OCI-LY1 (cell line): ENCODE measurements around the gene ARMC6.
"Not testable (repeated sequence)": the region's sequence is repeated elsewhere in the genome, so short reads cannot be mapped to it uniquely, and the experiment has no call there.

Experiments used
- H2AFZ ChIP-seq: fragments of 200-600 bp; sonication (generic), shearing (Covaris generic); 2 replicates; pipeline ENCODE4 v1.6.0; 2014; ENCODE audit warnings: antibody characterized with exemption, mild to moderate bottlenecking, low read length
- H3F3A ChIP-seq: fragments of 200-600 bp; sonication (generic), shearing (Covaris generic); 2 replicates; pipeline ENCODE4 v1.6.0; 2014; ENCODE audit warnings: mild to moderate bottlenecking, antibody characterized with exemption, low read length, moderate library complexity; ENCODE audit not compliant: insufficient read depth
- H3K27ac ChIP-seq: fragments of 200-600 bp; sonication (generic); 2 replicates; pipeline ENCODE4 v1.5.1; 2014; ENCODE audit warnings: low read length, mixed run types, mild to moderate bottlenecking, low read depth; ENCODE audit not compliant: poor library complexity, severe bottlenecking
- H3K27me3 ChIP-seq: fragments of 200-600 bp; sonication (generic); 2 replicates; pipeline ENCODE4 v1.6.0; 2014; ENCODE audit warnings: antibody characterized with exemption, mild to moderate bottlenecking, low read length, moderate library complexity; ENCODE audit not compliant: insufficient read depth
- H3K36me3 ChIP-seq: fragments of 200-600 bp; sonication (generic); 2 replicates; pipeline ENCODE4 v1.6.1; 2014; ENCODE audit warnings: mild to moderate bottlenecking, antibody characterized with exemption, low read length, moderate library complexity, mixed read lengths; ENCODE audit not compliant: insufficient read depth
- H3K4me1 ChIP-seq: fragments of 200-600 bp; sonication (generic); 2 replicates; pipeline ENCODE4 v1.5.1; 2014; ENCODE audit warnings: mild to moderate bottlenecking, low read length, moderate library complexity; ENCODE audit not compliant: insufficient read depth, severe bottlenecking
- H3K4me2 ChIP-seq: fragments of 200-600 bp; sonication (generic), shearing (Covaris generic); 2 replicates; pipeline ENCODE4 v1.6.1; 2014; ENCODE audit warnings: low read length
- H3K4me3 ChIP-seq: fragments of 200-600 bp; sonication (generic); 2 replicates; pipeline ENCODE4 v1.5.1; 2014; ENCODE audit warnings: low read length, low read depth, mild to moderate bottlenecking, mixed read lengths; ENCODE audit not compliant: poor library complexity, severe bottlenecking
- H3K79me2 ChIP-seq: fragments of 200-600 bp; shearing (Covaris generic); 2 replicates; pipeline ENCODE4 v1.6.1; 2016; ENCODE audit warnings: mixed run types, low read length, mixed read lengths; ENCODE audit not compliant: insufficient read depth
- H3K9ac ChIP-seq: fragments of 200-600 bp; sonication (generic), shearing (Covaris generic); 2 replicates; pipeline ENCODE4 v1.6.1; 2014; ENCODE audit warnings: mild to moderate bottlenecking, low read length, mixed read lengths
- H3K9me2 ChIP-seq: fragments of 200-600 bp; sonication (generic), shearing (Covaris generic); 2 replicates; pipeline ENCODE4 v1.6.1; 2014; ENCODE audit warnings: low read depth, mild to moderate bottlenecking, low read length, mixed read lengths
- H3K9me3 ChIP-seq: fragments of 200-600 bp; shearing (Covaris generic); 2 replicates; pipeline ENCODE4 v1.6.1; 2014; ENCODE audit warnings: low read length, mixed read lengths
- H4K20me1 ChIP-seq: fragments of 200-600 bp; sonication (generic), shearing (Covaris generic); 2 replicates; pipeline ENCODE4 v1.6.0; 2016; ENCODE audit warnings: mild to moderate bottlenecking, low read length; ENCODE audit not compliant: insufficient read depth
- EZH2 ChIP-seq: fragments of 200-600 bp; sonication (generic), shearing (Covaris generic); IDR thresholded peaks from 2 replicates; pipeline ENCODE4 v1.8.0; 2017; ENCODE audit warnings: borderline replicate concordance, mixed run types, mild to moderate bottlenecking, antibody characterized with exemption, low read length, moderate library complexity, mixed read lengths
- TF ChIP-seq, protein P1 (sequence below): fragments of 200-600 bp; sonication (generic), shearing (Covaris generic); IDR thresholded peaks from 2 replicates; pipeline ENCODE4 v1.5.1; 2017; ENCODE audit warnings: mild to moderate bottlenecking, antibody characterized with exemption, low read length, moderate library complexity, mixed read lengths

The ARMC6 gene

DNA sequence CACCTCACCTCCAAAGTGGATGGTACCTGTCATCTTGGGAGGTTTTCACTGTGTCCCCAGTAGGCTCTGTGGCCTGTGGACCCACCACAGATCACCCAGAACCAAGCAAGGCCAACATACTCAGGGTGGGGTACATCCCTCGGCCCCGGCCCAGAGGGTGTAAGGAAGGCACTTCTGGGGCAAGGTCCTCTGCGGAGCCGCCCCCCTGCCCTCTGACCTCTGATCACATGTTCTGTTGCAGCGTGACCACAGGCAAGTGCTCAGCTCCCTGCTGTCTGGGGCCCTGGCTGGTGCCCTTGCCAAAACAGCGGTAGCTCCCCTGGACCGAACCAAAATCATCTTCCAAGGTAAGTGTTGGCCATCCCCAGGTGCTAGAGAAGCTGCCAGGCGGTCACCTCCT lies 68.1 kb downstream of the ARMC6 start:
- H3K4me3 ChIP-seq: no peak overlapping the region
- no peaks in the 10 kb centered on the region for H3K9me2 ChIP-seq
- H3K79me2 ChIP-seq: no peaks in the 10 kb centered on the region
- no peaks in the 10 kb centered on the region for H3K4me1 ChIP-seq
- H3K27me3 ChIP-seq: no peaks in the 10 kb centered on the region
- H2AFZ ChIP-seq: no peak overlapping the region
- H3K9me3 ChIP-seq: no peaks in the 10 kb centered on the region
- no peak overlapping the region for H3K4me2 ChIP-seq
- no peaks in the 10 kb centered on the region; the same call in 1 of the 2 replicates for H3K36me3 ChIP-seq
- no peak overlapping the region for H3K9ac ChIP-seq
- no peak for TF ChIP-seq EZH2
- TF ChIP-seq, protein P1, sequence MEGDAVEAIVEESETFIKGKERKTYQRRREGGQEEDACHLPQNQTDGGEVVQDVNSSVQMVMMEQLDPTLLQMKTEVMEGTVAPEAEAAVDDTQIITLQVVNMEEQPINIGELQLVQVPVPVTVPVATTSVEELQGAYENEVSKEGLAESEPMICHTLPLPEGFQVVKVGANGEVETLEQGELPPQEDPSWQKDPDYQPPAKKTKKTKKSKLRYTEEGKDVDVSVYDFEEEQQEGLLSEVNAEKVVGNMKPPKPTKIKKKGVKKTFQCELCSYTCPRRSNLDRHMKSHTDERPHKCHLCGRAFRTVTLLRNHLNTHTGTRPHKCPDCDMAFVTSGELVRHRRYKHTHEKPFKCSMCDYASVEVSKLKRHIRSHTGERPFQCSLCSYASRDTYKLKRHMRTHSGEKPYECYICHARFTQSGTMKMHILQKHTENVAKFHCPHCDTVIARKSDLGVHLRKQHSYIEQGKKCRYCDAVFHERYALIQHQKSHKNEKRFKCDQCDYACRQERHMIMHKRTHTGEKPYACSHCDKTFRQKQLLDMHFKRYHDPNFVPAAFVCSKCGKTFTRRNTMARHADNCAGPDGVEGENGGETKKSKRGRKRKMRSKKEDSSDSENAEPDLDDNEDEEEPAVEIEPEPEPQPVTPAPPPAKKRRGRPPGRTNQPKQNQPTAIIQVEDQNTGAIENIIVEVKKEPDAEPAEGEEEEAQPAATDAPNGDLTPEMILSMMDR: no peak
- no peaks in the 10 kb centered on the region for H4K20me1 ChIP-seq
- no peaks in the 10 kb centered on the region for H3F3A ChIP-seq
- H3K27ac ChIP-seq: no peak overlapping the region

DNA sequence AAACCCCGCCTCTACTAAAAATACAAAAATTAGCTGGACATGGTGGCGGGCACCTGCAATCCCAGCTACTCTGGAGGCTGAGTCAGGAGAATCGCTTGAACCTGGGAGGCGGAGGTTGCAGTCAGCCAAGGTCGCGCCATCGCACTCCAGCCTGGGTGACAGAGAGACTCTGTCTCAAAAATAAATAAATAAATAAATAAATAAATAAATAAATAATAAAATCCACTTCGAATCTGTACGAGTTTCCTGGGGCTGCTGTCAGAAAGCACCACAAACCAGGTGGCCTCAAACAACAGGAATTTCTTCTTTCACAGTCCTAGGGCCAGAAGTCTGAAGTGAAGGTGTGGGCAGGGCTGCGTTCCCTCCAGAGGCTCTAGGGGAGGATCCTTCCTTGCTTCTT lies 69.2 kb downstream of the ARMC6 start:
- H3K4me1 ChIP-seq, H3K9ac ChIP-seq, H4K20me1 ChIP-seq, H3K9me3 ChIP-seq, H3K9me2 ChIP-seq, H2AFZ ChIP-seq, H3K4me2 ChIP-seq, H3K27me3 ChIP-seq, H3K36me3 ChIP-seq, H3F3A ChIP-seq, H3K27ac ChIP-seq, H3K79me2 ChIP-seq, H3K4me3 ChIP-seq: not testable (repeated sequence)

DNA sequence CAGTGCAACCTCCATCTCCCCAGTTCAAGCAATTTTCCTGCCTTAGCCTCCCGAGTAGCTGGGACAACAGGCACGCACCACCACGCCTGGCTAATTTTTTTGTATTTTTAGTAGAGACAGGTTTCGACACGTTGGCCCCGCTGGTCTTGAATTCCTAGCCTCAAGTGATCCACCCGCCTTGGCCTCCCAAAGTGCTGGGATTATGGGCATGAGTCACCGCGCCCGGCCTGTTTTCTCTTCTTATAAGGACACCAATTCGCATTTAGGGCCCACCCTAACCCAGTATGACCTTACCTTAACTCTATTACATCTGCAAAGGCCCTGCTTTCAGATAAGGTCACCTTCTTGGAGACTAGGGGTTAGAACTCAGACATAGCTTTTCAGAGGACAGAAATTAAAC lies 69.8 kb downstream of the ARMC6 start:
- H2AFZ ChIP-seq: no peak overlapping the region
- no peaks in the 10 kb centered on the region for H4K20me1 ChIP-seq
- no peak for TF ChIP-seq EZH2
- TF ChIP-seq, protein P1: no peak
- H3K27ac ChIP-seq: no peak overlapping the region
- no peaks in the 10 kb centered on the region for H3K9me2 ChIP-seq
- H3K4me1 ChIP-seq: no peaks in the 10 kb centered on the region
- H3K36me3 ChIP-seq: no peaks in the 10 kb centered on the region; the same call in 1 of the 2 replicates
- H3K27me3 ChIP-seq: no peaks in the 10 kb centered on the region
- no peak overlapping the region for H3K9ac ChIP-seq
- no peaks in the 10 kb centered on the region for H3K79me2 ChIP-seq
- no peaks in the 10 kb centered on the region for H3K9me3 ChIP-seq
- no peak overlapping the region for H3K4me3 ChIP-seq
- no peaks in the 10 kb centered on the region for H3F3A ChIP-seq
- no peak overlapping the region for H3K4me2 ChIP-seq

DNA sequence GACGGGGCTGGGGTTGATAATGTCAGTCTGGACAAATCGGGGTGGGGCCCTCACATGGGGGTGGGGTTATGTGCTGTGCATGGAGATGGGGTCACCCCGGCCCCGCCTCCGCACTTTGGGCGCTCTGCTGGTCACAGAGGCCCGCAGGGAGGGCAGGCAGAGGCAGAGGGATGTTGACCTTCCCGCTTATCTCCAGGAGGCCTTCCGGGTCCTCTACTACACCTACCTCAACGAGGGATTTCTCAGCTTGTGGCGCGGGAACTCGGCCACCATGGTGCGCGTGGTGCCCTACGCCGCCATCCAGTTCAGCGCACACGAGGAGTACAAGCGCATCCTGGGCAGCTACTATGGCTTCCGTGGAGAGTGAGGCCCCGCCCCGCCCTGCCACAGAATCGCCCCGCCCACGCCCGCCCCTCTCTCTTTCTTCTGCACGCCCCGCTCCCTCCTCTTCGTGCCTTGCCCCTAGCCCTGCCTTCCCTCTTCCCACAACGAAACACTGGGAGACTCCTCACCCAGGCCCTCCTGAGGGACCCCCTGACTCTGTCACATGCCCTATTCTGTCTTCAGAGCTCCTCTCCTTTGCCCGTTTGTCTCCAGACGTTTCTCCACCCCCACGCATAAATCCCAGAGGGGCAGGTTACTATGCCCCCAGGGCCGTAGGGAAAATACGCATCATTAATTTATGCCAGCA lies 72.1 kb downstream of the ARMC6 start:
- Histone ChIP-seq H3K27me3 (no peaks in the 10 kb centered on the region), H4K20me1 (no peaks in the 10 kb centered on the region), H3K9me3 (no peaks in the 10 kb centered on the region), H3K9me2 (no peaks in the 10 kb centered on the region), H3K27ac (no peak overlapping the region), H3K36me3 (no peaks in the 10 kb centered on the region; the same call in 1 of the 2 replicates), H3K4me1 (peaks cover 4% of the 10 kb centered on the region), H3K4me2 (no peak overlapping the region), H3F3A (no peaks in the 10 kb centered on the region), H2AFZ (no peak overlapping the region), H3K4me3 (no peak overlapping the region), H3K79me2 (no peaks in the 10 kb centered on the region), H3K9ac (no peak overlapping the region)
- TF ChIP-seq, protein P1: no peak
- no peak for TF ChIP-seq EZH2
